ENCODE data around the gene UPF1. TPM values are rescaled to one million over a fixed set of nuclear protein-coding genes. Genes with fewer than 3 reads are reported as not detected.

Gene UPF1
- polyA plus RNA-seq, 1 of the 3 experiments (the other 2 are of a cell fraction): 33.3 TPM

GRCh38 chr19:18865106-18865972, 33.6 kb downstream of the UPF1 start (continued):
- TF ChIP-seq TAF1 (IDR thresholded peaks at IDR 0.05; ENCODE audit: borderline replicate concordance, low read depth, low read length): no peak
- TF ChIP-seq USF1 (IDR thresholded peaks at IDR 0.05; ENCODE audit: borderline replicate concordance, low read depth): no peak
- no peak for TF ChIP-seq TEAD4 (IDR thresholded peaks at IDR 0.05; ENCODE audit: borderline replicate concordance, insufficient read depth)
- TF ChIP-seq NFIC (IDR thresholded peaks at IDR 0.05; ENCODE audit: borderline replicate concordance): no peak
- TF ChIP-seq SMC3 (IDR thresholded peaks at IDR 0.05; ENCODE audit: low read depth, low read length): no peak
- no peak for TF ChIP-seq POLR2AphosphoS5 (IDR thresholded peaks at IDR 0.05; ENCODE audit: low read depth, low read length)

- no peaks in the 10 kb centered on the region for H3K27me3 ChIP-seq (ENCODE audit: insufficient read depth)
- whole genome bisulfite sequencing (ENCODE audit: low lambda C conversion rate): 27% methylated on average over 17 of the region's 38 CpGs
- no peaks in the 10 kb centered on the region for H3K4me1 ChIP-seq (ENCODE audit: control insufficient read depth in 1 of 2, insufficient read depth in 2 of 2, low read depth in 1 of 2, low read length in 1 of 2)
- H3K4me2 ChIP-seq: no peak overlapping the region
- H3K9me3 ChIP-seq: no peaks in the 10 kb centered on the region
- H3K79me2 ChIP-seq (ENCODE audit: insufficient read depth): 0 out of 2 replicates have a peak, but pooled peaks cover under 1% of the 10 kb centered on the region
- ChIA-PET POLR2A (no interaction called here), CTCF (interaction anchor here (0.6 to 10.3 kb wide), 34 partner anchors 10 to 403 kb away, joined by 3 to 201 read pairs (median 4); partner anchors contain the start of genes CERS1, COMP, COPE and DDX49)
- peak overlapping the region in 1 of 2 experiments; percentile 53; a peak in 1 of 4 replicates for H3K4me3 ChIP-seq (ENCODE audit: low read depth in 2 of 2, low read length in 1 of 2)
- H3K9me2 ChIP-seq: no peaks in the 10 kb centered on the region
- peaks cover 12 to 53% of the 10 kb centered on the region in 2 experiments for H3K36me3 ChIP-seq (replicated peaks in 1 of 2; ENCODE audit: control insufficient read depth in 1 of 2, insufficient read depth in 2 of 2, low read length in 1 of 2)
- peaks cover 17% of the 10 kb centered on the region for H3F3A ChIP-seq (replicated peaks; ENCODE audit: insufficient read depth)
- no peak overlapping the region for H2AFZ ChIP-seq (ENCODE audit: low read depth)
- DNase-seq: peak; percentile 98
- no peak overlapping the region for H3K27ac ChIP-seq (ENCODE audit: low read depth in 2 of 2, low read length in 1 of 2)
- H4K20me1 ChIP-seq (ENCODE audit: insufficient read depth): no peaks in the 10 kb centered on the region
- H3K9ac ChIP-seq: no peak overlapping the region
- TF ChIP-seq NRF1 (IDR thresholded peaks at IDR 0.05; ENCODE audit: low read depth, low read length) (no peak), PBX3 (IDR thresholded peaks at IDR 0.05) (no peak), ZBTB33 (IDR thresholded peaks at IDR 0.05; ENCODE audit: borderline replicate concordance, low read depth) (no peak), TAF1 (IDR thresholded peaks at IDR 0.05; ENCODE audit: borderline replicate concordance, low read depth, low read length) (no peak), ELF1 (IDR thresholded peaks at IDR 0.05) (0 out of 2 replicates have a peak, but pooled peaks have one; percentile 10), GATA2 (CRISPR knock-in tag; IDR thresholded peaks at IDR 0.05) (no peak), POLR2AphosphoS5 (IDR thresholded peaks at IDR 0.05; ENCODE audit: low read depth, low read length) (no peak), MEF2A (IDR thresholded peaks at IDR 0.05; ENCODE audit: borderline replicate concordance, low read depth) (no peak), MXI1 (IDR thresholded peaks at IDR 0.05; ENCODE audit: low read depth, low read length) (no peak), JUND (IDR thresholded peaks at IDR 0.05) (no peak), NFIC (IDR thresholded peaks at IDR 0.05; ENCODE audit: borderline replicate concordance) (no peak), FOXM1 (IDR thresholded peaks at IDR 0.05; ENCODE audit: low read depth) (no peak), RXRA (IDR thresholded peaks at IDR 0.05; ENCODE audit: borderline replicate concordance, low read depth) (no peak), MAX (IDR thresholded peaks at IDR 0.05; ENCODE audit: low read depth) (0 out of 2 replicates have a peak, but pooled peaks have one; percentile 36), EP300 (IDR thresholded peaks at IDR 0.05; ENCODE audit: borderline replicate concordance in 1 of 2, low read depth in 1 of 2, low read length in 1 of 2) (no peak), YY1 (IDR thresholded peaks at IDR 0.05; ENCODE audit: low read depth) (no peak), GABPA (IDR thresholded peaks at IDR 0.05; ENCODE audit: low read depth) (no peak), RAD21 (IDR thresholded peaks at IDR 0.05; ENCODE audit: low read length) (peak; percentile 74), CHD2 (IDR thresholded peaks at IDR 0.05; ENCODE audit: low read length, partially characterized antibody) (peak; percentile 64), SMC3 (IDR thresholded peaks at IDR 0.05; ENCODE audit: low read depth, low read length) (peak; percentile 80), EZH2phosphoT487 (IDR thresholded peaks at IDR 0.05; ENCODE audit: borderline replicate concordance, low read depth) (no peak)
Measured at GRCh38 chr19:18865973-18866799, 34.4 kb downstream of the UPF1 start.

All from SK-N-SH (cell line).